ENCODE measurements around the gene SETD2.

DNA sequence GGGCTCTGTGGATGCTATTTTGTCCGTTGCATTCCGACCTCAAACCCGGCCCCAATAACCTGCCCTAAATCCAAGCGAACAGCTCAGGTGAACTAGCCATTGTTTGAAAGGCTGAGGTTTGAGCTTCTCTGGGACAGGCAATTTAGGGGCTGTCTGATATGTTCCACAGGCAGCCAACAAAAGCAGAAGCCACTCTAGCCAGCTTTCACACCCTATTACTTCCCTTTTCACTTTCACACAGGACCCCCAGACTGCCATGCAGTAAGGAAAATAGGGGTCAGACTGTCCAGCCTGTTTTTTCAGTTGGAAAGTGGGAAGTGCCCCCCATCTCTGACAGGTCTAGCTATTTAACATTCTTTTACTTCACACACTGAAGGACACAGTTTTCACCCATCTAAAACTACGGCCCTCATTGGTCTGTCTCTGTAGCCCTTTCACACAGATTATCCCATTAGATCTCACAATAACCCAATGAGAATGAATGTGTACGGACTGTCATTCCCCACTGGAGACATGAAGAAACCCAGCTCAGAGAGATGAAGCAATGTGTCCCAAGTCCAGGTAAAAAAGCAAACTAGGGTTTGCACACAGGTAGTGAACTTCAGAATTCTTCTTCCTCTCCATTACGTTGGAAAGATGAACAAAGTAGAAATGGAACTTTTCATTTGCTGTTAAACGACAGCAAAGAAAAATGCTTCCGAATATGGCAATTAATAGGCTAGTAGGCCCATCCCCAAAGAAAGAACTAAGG lies 189.3 kb downstream of the SETD2 start:
- TF ChIP-seq CTCF (IDR thresholded peaks at IDR 0.05; ENCODE audit: poor library complexity): no peak
- TF ChIP-seq EZH2 (IDR thresholded peaks at IDR 0.05; ENCODE audit: borderline replicate concordance): no peak
- no peak for TF ChIP-seq EZH2phosphoT487 (IDR thresholded peaks at IDR 0.05; ENCODE audit: low read depth, severe bottlenecking, unreplicated experiment)
